Ovary (tissue), 9 donors: ENCODE data around the gene PBXIP1. TPM values are rescaled to one million over a fixed set of nuclear protein-coding genes. Genes with fewer than 3 reads are reported as not detected.

Experiments
- DNase-seq, 5 donors: peaks; one replicate each; pipeline ENCODE4 v3.0.0-alpha.2; 2019 to 2020
- H3K27ac ChIP-seq, 2 donors: fragments of 200-600 bp; one replicate each; pipeline versions ENCODE4 v1.5.1 to v1.8.0; 2019 to 2022
- H3K27me3 ChIP-seq: fragments of 200-600 bp; one replicate; pipeline ENCODE4 v1.8.0; 2022
- H3K36me3 ChIP-seq: fragments of 200-600 bp; sonication (generic); one replicate; pipeline ENCODE4 v1.5.1; 2019
- H3K4me1 ChIP-seq: one replicate; pipeline ENCODE4 v1.8.1; 2013; ENCODE audit warnings: mild to moderate bottlenecking, moderate library complexity; ENCODE audit not compliant: insufficient read depth
- H3K4me3 ChIP-seq: fragments of 200-600 bp; sonication (generic); one replicate; pipeline ENCODE4 v1.5.1; 2017
- H3K9me3 ChIP-seq, 2 donors: fragments of 200-600 bp in 1 of 2; sonication (generic) in 1 of 2; one replicate each; pipeline versions ENCODE4 v1.5.1 to v1.8.1; 2013 to 2019; ENCODE audit warnings: mild to moderate bottlenecking in 1 of 2, moderate library complexity in 1 of 2
- EP300 ChIP-seq: sonication (generic); formaldehyde crosslinking; IDR thresholded peaks from one replicate; pipeline ENCODE4 v1.6.1; 2017; ENCODE audit warnings: antibody characterized with exemption
- POLR2A ChIP-seq: fragments of 450-650 bp; IDR thresholded peaks from one replicate; pipeline ENCODE4 v1.6.1; 2017; ENCODE audit warnings: antibody characterized with exemption, mild to moderate bottlenecking, moderate library complexity
- WGBS, 3 donors: extraction: QIAGEN DNeasy Blood & Tissue Kit in 1 of 3; methylation state at CpG; one replicate each; pipeline versions ENCODE4 v1.1.5 to v1.1.7; 2013 to 2017; 5-methylcytosine and 5-hydroxymethylcytosine counted together
- intact Hi-C, 4 donors: fragments of 100-400 bp; cut with DNase I; formaldehyde crosslinking; loops; one replicate each; pipeline versions ENCODE4 v1.11.0 to v1.15.1; 2022 to 2023
- polyA plus RNA-seq, 2 donors: library from polyadenylated mRNA; stranded (reverse); fragments of 200-250 nt in 1 of 2; fragments of 350-450 nt in 1 of 2; fragmentation: Illumina TruSeq in 1 of 2; extraction: RNeasy Lipid Tissue Mini Kit (QIAGEN cat#74804) in 1 of 2; gene quantifications; one replicate each; pipeline ENCODE4 v1.2.3, GENCODE V29; 2013 to 2014
- total RNA-seq, 7 donors: library from RNA; depleted of rRNA in 2 of 7; stranded (reverse); fragments of >200 nt in 2 of 7; fragmentation: NEBNext Ultra II Directional in 3 of 7; extraction: Animal tissue kit (Norgen Biotek cat#: 25700) in 3 of 7; gene quantifications; one replicate each; pipeline versions ENCODE4 v1.1.0 to v1.2.4, GENCODE V29; 2016 to 2023
- TF ChIP-seq, protein P1 (sequence below), 3 donors: fragments of 450-650 bp in 2 of 3; fragments of 200-600 bp in 1 of 3; IDR thresholded peaks; one replicate each; pipeline versions ENCODE4 v1.5.1 to v1.8.0; 2016 to 2022; ENCODE audit warnings: antibody characterized with exemption in 3 of 3, mild to moderate bottlenecking in 1 of 3
- donor health status: DM: no; HTN: no; CAD: no; lungs with moderate emphysema.
- donor health status: DM: no; HTN: no; CAD: no.
- donor health status: Bipolar disorder and iron deficiency.
- donor health status: DM: yes; HTN: yes; CAD: no.
- donor health status: DM: no; HTN: no; CAD: no.
- donor health status: DM: yes; HTN: yes; CAD: no.

The PBXIP1 gene
- total and polyA plus RNA-seq, 9 donors = 78.7 to 170 (median 120) TPM

DNA sequence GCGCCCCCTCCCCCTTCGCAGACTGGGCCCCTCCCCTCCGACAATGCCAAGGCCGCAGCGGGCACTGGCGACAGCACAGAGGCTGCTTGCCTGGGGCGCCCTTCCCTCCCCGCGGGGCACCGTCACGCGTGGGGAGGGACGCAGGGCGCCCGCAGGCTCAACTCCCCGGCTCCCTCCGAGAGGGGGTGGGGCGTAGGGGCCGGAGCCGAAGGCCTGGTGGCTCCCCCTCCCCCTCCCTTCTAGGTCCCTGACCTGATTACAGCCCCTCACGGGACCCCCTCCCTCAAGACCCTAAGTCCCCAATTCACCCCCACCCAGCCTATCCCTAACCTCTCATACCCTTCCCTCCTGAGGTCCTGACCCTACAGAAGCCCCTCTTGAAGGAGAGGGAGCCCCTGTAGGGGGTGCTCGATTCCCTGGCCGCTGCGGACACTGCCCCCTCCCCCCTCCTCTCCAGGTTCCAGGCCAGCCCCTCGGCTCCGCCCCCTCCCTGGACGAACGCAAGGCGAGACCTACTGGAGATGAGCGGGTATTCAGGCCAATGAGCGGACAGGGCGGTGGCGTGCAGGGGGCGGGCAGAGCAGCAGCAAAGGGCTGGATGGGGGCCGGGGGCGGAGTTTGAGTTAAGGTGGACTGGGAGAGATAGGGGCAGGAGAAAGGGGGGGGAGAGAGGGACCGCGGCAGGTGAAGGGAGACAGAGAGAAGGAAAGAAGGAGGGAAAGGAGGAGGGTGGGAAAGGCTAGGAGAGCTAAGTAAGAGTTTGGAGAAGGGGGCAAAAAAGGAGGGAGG, 46.0 kb upstream of the PBXIP1 start:
- 1 to 2% (median 1%) methylated on average over 31 to 38 of the region's 38 CpGs for WGBS, 3 donors
- peaks cover 11% of the 10 kb centered on the region for H3K4me1 ChIP-seq
- H3K9me3 ChIP-seq = no peaks in the 10 kb centered on the region
- peak; percentile 99 to 100 (median 100) for DNase-seq
- TF ChIP-seq, protein P1, sequence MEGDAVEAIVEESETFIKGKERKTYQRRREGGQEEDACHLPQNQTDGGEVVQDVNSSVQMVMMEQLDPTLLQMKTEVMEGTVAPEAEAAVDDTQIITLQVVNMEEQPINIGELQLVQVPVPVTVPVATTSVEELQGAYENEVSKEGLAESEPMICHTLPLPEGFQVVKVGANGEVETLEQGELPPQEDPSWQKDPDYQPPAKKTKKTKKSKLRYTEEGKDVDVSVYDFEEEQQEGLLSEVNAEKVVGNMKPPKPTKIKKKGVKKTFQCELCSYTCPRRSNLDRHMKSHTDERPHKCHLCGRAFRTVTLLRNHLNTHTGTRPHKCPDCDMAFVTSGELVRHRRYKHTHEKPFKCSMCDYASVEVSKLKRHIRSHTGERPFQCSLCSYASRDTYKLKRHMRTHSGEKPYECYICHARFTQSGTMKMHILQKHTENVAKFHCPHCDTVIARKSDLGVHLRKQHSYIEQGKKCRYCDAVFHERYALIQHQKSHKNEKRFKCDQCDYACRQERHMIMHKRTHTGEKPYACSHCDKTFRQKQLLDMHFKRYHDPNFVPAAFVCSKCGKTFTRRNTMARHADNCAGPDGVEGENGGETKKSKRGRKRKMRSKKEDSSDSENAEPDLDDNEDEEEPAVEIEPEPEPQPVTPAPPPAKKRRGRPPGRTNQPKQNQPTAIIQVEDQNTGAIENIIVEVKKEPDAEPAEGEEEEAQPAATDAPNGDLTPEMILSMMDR (IDR thresholded peaks at IDR 0.05) = peak in 2 of 3 donors; percentile 48 to 58
- peak; percentile 92 for TF ChIP-seq POLR2A
- no peak for TF ChIP-seq EP300
- intact Hi-C loops = loop anchor here in 3 of 4 donors (2.0 to 5.0 kb wide), 3 partner anchors 27 to 45 kb away; partner anchors contain the start of genes CKS1B (in 1 of the 3), PBXIP1 (in 1 of the 3) and PYGO2 (in 1 of the 3)
- no peaks in the 10 kb centered on the region for H3K36me3 ChIP-seq
- H3K27me3 ChIP-seq = no peaks in the 10 kb centered on the region
- peak overlapping the region; percentile 94 to 95 for H3K27ac ChIP-seq
- peak overlapping the region; percentile 82 for H3K4me3 ChIP-seq

DNA sequence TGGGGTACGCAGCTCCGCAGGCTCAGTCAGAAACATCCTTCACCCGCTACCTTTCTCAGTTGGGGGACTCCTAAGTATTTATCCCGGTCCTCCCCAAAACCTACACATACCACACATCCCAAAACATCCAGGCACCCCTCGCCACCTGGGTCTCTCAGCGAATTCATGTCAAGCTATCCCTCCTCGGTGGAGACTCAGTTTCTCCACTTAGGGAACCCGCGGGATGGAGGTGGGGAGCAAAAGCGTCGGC, 45.5 kb upstream of the PBXIP1 start:
- Histone ChIP-seq H3K4me3 (peak overlapping the region; percentile 82), H3K9me3 (no peaks in the 10 kb centered on the region), H3K27ac (peak overlapping the region; percentile 94 to 95), H3K36me3 (no peaks in the 10 kb centered on the region), H3K27me3 (no peaks in the 10 kb centered on the region), H3K4me1 (peaks cover 11% of the 10 kb centered on the region)
- intact Hi-C loops = loop anchor here in 3 of 4 donors (2.0 to 5.0 kb wide), 3 partner anchors 27 to 44 kb away; partner anchors contain the start of genes CKS1B (in 1 of the 3), PBXIP1 (in 1 of the 3) and PYGO2 (in 1 of the 3)
- DNase-seq = no peak
- no peak for TF ChIP-seq POLR2A
- TF ChIP-seq, protein P1 (IDR thresholded peaks at IDR 0.05) = no peak
- no peak for TF ChIP-seq EP300
- 0 to 2% (median 1%) methylated on average over 11 of the region's 11 CpGs for WGBS, 3 donors

DNA sequence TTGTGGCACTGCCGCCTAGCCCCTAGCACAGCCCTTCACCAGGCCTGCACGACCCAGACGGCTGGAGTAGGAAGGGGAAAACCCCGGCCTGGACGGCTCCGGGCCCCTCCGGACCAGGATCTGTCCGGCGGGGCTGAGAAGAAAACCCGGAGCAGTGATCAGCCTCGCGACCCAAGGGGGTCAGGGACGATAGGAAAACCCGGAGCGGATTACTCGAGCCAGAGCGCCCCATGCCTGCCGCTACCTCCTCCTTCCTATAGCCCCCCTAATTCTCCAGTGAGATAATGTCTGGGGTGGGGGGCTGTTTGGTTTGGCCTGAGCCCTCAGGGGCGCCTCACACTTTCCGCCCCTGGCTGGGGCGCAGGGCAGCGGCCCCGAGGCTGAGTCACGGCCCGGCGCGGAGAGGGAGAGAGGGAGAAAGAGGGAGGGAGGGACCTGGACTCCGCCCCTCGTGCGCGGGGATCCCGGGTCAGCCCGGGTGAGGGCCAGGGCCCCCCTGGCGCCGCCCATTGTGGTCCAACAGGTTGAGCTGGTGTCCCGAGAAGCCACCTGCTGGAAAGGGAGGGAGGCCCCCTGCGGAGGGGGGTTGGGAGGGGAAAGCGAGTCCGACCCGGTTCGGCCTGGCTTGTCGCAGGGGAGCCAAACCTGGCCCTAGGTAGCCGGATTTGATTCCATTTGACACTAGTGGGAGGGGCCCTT, 45.0 kb upstream of the PBXIP1 start:
- no peaks in the 10 kb centered on the region for H3K27me3 ChIP-seq
- H3K36me3 ChIP-seq = no peaks in the 10 kb centered on the region
- H3K27ac ChIP-seq = peak overlapping the region; percentile 94 to 95
- TF ChIP-seq, protein P1 (IDR thresholded peaks at IDR 0.05) = peak in 2 of 3 donors; percentile 32 to 74
- TF ChIP-seq POLR2A (peak; percentile 94), EP300 (no peak)
- intact Hi-C loops = loop anchor here in 3 of 4 donors (2.0 to 5.0 kb wide), 3 partner anchors 26 to 44 kb away; partner anchors contain the start of genes CKS1B (in 1 of the 3), PBXIP1 (in 1 of the 3) and PYGO2 (in 1 of the 3)
- peak overlapping the region; percentile 82 for H3K4me3 ChIP-seq
- peaks cover 11% of the 10 kb centered on the region for H3K4me1 ChIP-seq
- 1% methylated on average over 20 to 43 of the region's 43 CpGs for WGBS, 3 donors
- DNase-seq = peak; percentile 90 to 92 (median 91)
- no peaks in the 10 kb centered on the region for H3K9me3 ChIP-seq

DNA sequence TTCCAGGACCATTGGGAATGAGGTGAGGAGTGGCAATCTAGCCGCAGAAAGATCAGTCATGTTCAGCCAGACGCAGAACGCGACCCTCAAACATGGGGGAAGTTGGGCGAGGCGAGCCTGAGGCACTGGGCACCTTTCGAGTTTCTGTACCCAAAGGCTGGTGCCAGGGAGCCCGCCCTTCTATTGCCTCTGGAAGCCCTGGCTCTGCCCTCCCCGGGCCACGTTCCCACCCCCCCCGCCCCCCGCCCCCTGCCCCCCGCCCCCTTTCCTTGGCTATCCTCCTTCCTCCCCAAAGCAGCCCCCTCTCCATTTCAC, 44.5 kb upstream of the PBXIP1 start:
- Histone ChIP-seq H3K27ac (peak overlapping the region; percentile 94 to 95), H3K36me3 (no peaks in the 10 kb centered on the region), H3K27me3 (no peaks in the 10 kb centered on the region), H3K4me1 (peaks cover 10% of the 10 kb centered on the region), H3K4me3 (peak overlapping the region; percentile 82), H3K9me3 (no peaks in the 10 kb centered on the region)
- no peak for DNase-seq
- intact Hi-C loops = loop anchor here in 3 of 4 donors (2.0 to 5.0 kb wide), 3 partner anchors 26 to 43 kb away; partner anchors contain the start of genes CKS1B (in 1 of the 3), PBXIP1 (in 1 of the 3) and PYGO2 (in 1 of the 3)
- TF ChIP-seq, protein P1 (IDR thresholded peaks at IDR 0.05) = no peak
- TF ChIP-seq EP300 = no peak
- no peak for TF ChIP-seq POLR2A
- 0 to 1% (median 0%) methylated on average over 12 to 13 of the region's 13 CpGs for WGBS, 3 donors
